Measurements from ENCODE around the gene CLIP2.

- TF ChIP-seq CTCF (conservative IDR thresholded peaks at IDR 0.05; ENCODE audit: low read depth, low read length) (no peak), EZH2 (IDR thresholded peaks at IDR 0.05; ENCODE audit: borderline replicate concordance, low read depth, low read length, poor library complexity, severe bottlenecking) (no peak)
Measured at GRCh38 chr7:74302745-74303221, 13.6 kb downstream of the CLIP2 start.

Data from A673 (cell line).